Body of pancreas (tissue), 4 donors: ENCODE data around the gene SCUBE1. TPM values are rescaled to one million over a fixed set of nuclear protein-coding genes. Genes with fewer than 3 reads are reported as not detected.

ENCODE experiments used
- ATAC-seq: fragments of 150-250 bp; one replicate; pipeline ENCODE4 v1.9.1; 2016
- DNase-seq, 4 donors: peaks; one replicate each; pipeline ENCODE4 v3.0.0-alpha.2; 2019
- H3K27ac ChIP-seq, 4 donors: fragments of 200-600 bp; sonication (generic); 1 replicate in 3 of 4; 2 replicates in 1 of 4; pipeline versions ENCODE4 v1.5.1 to v1.6.1; 2016 to 2019; ENCODE audit warnings: mild to moderate bottlenecking in 1 of 4, mixed read lengths in 1 of 4, moderate library complexity in 1 of 4
- H3K27me3 ChIP-seq, 2 donors: fragments of 200-600 bp; sonication (generic); one replicate each; pipeline ENCODE4 v1.6.0; 2016; ENCODE audit warnings: mild to moderate bottlenecking in 1 of 2
- H3K36me3 ChIP-seq, 2 donors: fragments of 200-600 bp; sonication (generic); replicated peaks in 1 of 2; 2 replicates each; pipeline ENCODE4 v1.5.1; 2016; ENCODE audit warnings: low read depth in 2 of 2; ENCODE audit not compliant: insufficient read depth in 1 of 2
- H3K4me1 ChIP-seq: fragments of 200-600 bp; sonication (generic); one replicate; pipeline ENCODE4 v1.6.0; 2016
- H3K4me3 ChIP-seq, 2 donors: fragments of 200-600 bp; sonication (generic); 1 replicate in 1 of 2; 2 replicates in 1 of 2; pipeline ENCODE4 v1.5.1; 2016 to 2019
- H3K9me3 ChIP-seq, 3 donors: fragments of 200-600 bp; sonication (generic); 1 replicate in 2 of 3; 2 replicates in 1 of 3; pipeline ENCODE4 v1.5.1; 2016
- POLR2A ChIP-seq, 3 donors: fragments of 450-650 bp; IDR thresholded peaks; one replicate each; pipeline ENCODE4 v1.6.1; 2016; ENCODE audit warnings: antibody characterized with exemption in 3 of 3, mild to moderate bottlenecking in 2 of 3
- WGBS, 2 donors: methylation state at CpG; one replicate each; pipeline ENCODE4 v1.1.5; 2017; 5-methylcytosine and 5-hydroxymethylcytosine counted together
- intact Hi-C: fragments of 100-400 bp; cut with DNase I; formaldehyde crosslinking; loops from one replicate; pipeline ENCODE4 v1.15.1; 2023
- total RNA-seq, 2 donors: library from RNA; depleted of rRNA; stranded (reverse); fragments of >200 nt; gene quantifications; one replicate each; pipeline ENCODE4 v1.1.0, GENCODE V29; 2016
- TF ChIP-seq, protein P1 (sequence below), 7 experiments: fragments of 450-650 bp in 4 of 7; fragments of 200-600 bp in 3 of 7; sonication (generic) in 3 of 7; IDR thresholded peaks; one replicate each; pipeline ENCODE4 v1.5.1; 2016 to 2019; ENCODE audit warnings: antibody characterized with exemption in 7 of 7

Gene SCUBE1
- total RNA-seq, 2 donors from 2014 or later = under 0.01 to 0.26 TPM

DNA sequence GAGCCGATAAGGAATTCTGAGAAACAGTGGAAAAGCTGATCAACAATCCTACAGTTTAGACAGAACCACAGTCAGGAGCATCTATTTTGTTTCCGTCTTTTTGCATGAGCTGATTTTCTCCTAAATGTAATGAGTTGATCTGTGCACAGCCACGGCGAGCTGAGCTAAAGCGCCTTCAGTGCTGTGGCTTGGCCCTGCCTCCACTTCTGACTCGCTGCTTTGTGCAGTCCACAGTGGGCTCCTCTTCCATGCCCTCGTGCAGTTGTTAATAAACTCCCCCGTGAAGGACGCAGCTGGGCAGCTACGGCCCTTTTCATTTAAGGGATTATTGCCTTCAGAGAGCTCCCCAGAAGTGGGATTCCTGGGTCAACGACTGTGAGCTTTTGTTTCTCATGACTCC is 39.4 kb downstream of the SCUBE1 start:
- DNase-seq = no peak
- intact Hi-C loops = no loop called here
- Histone ChIP-seq H3K27me3 (no peaks in the 10 kb centered on the region), H3K36me3 (no peaks in the 10 kb centered on the region), H3K4me3 (no peak overlapping the region), H3K27ac (no peak overlapping the region), H3K4me1 (peaks cover 7% of the 10 kb centered on the region), H3K9me3 (no peaks in the 10 kb centered on the region)
- no peak for ATAC-seq
- WGBS, 2 donors = 86 to 91% methylated on average over 11 of the region's 11 CpGs
- no peak for TF ChIP-seq POLR2A (IDR thresholded peaks at IDR 0.05)
- TF ChIP-seq, protein P1, sequence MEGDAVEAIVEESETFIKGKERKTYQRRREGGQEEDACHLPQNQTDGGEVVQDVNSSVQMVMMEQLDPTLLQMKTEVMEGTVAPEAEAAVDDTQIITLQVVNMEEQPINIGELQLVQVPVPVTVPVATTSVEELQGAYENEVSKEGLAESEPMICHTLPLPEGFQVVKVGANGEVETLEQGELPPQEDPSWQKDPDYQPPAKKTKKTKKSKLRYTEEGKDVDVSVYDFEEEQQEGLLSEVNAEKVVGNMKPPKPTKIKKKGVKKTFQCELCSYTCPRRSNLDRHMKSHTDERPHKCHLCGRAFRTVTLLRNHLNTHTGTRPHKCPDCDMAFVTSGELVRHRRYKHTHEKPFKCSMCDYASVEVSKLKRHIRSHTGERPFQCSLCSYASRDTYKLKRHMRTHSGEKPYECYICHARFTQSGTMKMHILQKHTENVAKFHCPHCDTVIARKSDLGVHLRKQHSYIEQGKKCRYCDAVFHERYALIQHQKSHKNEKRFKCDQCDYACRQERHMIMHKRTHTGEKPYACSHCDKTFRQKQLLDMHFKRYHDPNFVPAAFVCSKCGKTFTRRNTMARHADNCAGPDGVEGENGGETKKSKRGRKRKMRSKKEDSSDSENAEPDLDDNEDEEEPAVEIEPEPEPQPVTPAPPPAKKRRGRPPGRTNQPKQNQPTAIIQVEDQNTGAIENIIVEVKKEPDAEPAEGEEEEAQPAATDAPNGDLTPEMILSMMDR (IDR thresholded peaks at IDR 0.05) = no peak

DNA sequence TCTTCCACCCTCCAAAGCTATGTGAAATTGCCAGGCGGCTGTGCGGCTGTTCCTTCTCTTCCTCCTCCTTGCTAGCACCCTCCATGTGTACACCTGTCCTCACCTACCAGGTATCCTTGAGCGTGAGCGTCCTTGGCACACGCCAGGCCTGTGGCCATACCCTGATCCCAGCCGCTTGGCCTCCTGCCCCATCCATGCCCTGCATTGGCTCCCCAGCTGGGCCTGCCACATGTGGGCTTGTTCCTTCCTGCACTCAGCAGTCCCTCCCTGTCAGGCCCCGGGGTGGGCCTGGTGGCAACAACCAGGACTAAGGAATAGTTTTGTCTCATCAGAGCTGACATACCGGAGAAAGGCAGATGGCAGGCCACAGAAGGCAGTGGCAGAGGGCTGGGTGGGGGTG is 40.0 kb downstream of the SCUBE1 start:
- Histone ChIP-seq H3K27ac (no peak overlapping the region), H3K4me1 (peaks cover 7% of the 10 kb centered on the region), H3K36me3 (no peaks in the 10 kb centered on the region), H3K4me3 (no peak overlapping the region), H3K27me3 (no peaks in the 10 kb centered on the region), H3K9me3 (no peaks in the 10 kb centered on the region)
- no peak for DNase-seq
- intact Hi-C loops = no loop called here
- 82 to 83% methylated on average over 8 of the region's 8 CpGs for WGBS, 2 donors
- TF ChIP-seq, protein P1 (IDR thresholded peaks at IDR 0.05) = no peak
- TF ChIP-seq POLR2A (IDR thresholded peaks at IDR 0.05) = no peak
- no peak for ATAC-seq

DNA sequence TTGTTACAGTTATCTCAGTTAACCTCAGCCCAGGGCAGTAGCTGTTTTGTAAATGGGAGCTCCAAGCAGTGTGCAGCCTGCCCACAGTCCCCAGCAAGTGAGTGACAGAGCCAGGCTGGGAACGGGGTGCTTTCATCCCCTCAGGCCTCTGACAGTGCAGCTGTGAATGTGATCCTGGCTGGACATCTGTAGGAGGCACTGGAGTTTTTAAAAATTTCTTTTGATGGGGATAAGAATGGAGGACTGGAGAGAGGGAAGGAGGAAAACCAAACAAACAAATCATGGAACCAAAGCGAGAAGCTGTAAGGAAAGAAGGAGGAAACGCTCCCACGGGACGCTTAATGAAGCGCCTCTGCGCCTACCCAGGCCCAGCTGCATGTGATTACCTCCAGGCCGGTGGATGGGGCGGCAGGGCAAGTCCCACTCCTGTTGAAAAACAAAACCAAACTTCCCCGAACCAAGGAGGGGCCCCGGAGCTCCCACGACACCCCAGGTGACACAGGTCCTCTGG is 40.6 kb downstream of the SCUBE1 start:
- Histone ChIP-seq H3K27me3 (no peaks in the 10 kb centered on the region), H3K4me3 (no peak overlapping the region), H3K4me1 (peaks cover 7% of the 10 kb centered on the region), H3K9me3 (no peaks in the 10 kb centered on the region), H3K27ac (no peak overlapping the region), H3K36me3 (no peaks in the 10 kb centered on the region)
- DNase-seq = no peak
- TF ChIP-seq, protein P1 (IDR thresholded peaks at IDR 0.05) = no peak
- no peak for TF ChIP-seq POLR2A (IDR thresholded peaks at IDR 0.05)
- 78 to 85% methylated on average over 12 of the region's 12 CpGs for WGBS, 2 donors
- no peak for ATAC-seq
- intact Hi-C loops = no loop called here

DNA sequence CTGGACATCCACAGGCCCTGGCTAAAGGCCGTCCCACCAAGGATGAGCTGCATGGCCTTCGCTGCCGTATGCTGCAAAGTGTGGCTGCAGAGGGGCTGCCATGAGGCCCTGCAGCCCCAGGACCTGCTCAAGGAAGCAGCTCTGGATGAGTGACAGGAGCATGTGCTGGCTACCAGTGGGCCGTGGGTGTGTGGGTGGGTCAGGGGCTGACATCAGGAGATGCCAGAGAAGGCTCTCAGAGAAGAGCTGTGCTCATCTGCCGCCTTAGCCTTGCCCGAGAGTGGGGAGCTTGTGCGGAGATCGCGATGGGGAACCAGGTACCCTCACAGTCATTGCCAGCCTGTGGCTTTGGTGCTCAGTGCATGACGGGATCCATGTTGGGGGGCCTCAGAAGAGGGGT is 41.3 kb downstream of the SCUBE1 start:
- intact Hi-C loops = no loop called here
- WGBS, 2 donors = 60 to 87% methylated on average over 1 to 10 of the region's 10 CpGs
- Histone ChIP-seq H3K36me3 (no peaks in the 10 kb centered on the region), H3K27ac (no peak overlapping the region), H3K4me3 (no peak overlapping the region), H3K9me3 (no peaks in the 10 kb centered on the region), H3K4me1 (peaks cover 7% of the 10 kb centered on the region), H3K27me3 (no peaks in the 10 kb centered on the region)
- no peak for DNase-seq
- no peak for TF ChIP-seq POLR2A (IDR thresholded peaks at IDR 0.05)
- TF ChIP-seq, protein P1 (IDR thresholded peaks at IDR 0.05) = no peak
- no peak for ATAC-seq

DNA sequence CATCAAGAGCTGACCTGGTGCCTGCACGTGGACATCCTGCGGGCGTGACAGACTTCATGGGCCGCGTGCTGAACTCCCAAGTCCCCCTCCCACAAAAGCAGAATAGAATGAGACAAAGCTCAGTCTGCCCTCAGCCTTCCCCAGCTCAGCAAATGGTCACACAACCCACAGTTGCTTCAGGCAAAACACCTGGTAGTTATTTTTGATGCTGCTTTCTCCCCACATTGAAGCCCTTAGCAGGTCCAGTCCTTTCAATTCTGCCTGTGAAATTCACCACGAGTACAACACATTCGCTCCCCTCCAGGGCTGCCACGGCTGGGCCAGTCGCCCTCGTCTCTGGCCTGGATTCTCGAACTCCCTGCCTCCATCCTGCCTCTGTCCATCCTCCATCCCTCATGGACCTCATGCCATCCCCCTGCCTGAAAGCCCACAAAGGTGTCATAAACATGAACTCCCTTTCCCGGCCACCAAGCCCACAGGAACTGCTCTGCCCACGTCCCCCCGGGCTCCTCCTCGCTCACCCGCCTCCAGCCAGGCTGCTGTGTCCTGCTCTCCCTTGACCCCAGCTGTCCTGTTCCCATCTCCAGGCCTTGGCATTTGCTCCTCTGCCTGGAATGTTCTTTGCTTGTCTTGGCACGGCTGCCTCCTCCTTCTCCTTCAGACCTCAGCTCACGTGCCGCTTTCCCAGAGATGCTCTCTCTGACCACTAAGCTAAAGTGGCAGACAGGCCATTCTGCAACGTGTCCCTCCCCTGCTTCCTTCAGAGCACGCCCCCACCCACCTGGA is 42.1 kb downstream of the SCUBE1 start:
- Histone ChIP-seq H3K4me1 (peaks cover 7% of the 10 kb centered on the region), H3K4me3 (no peak overlapping the region), H3K27me3 (no peaks in the 10 kb centered on the region), H3K27ac (no peak overlapping the region), H3K9me3 (no peaks in the 10 kb centered on the region), H3K36me3 (no peaks in the 10 kb centered on the region)
- WGBS, 2 donors = 54% methylated on average over 18 to 21 of the region's 21 CpGs
- ATAC-seq (no peak), DNase-seq (peak in 1 of 4 donors; percentile 7)
- TF ChIP-seq, protein P1 (IDR thresholded peaks at IDR 0.05) = no peak
- no peak for TF ChIP-seq POLR2A (IDR thresholded peaks at IDR 0.05)
- intact Hi-C loops = no loop called here
